ENCODE measurements around the gene SUMO4. TPM values are rescaled to one million over a fixed set of nuclear protein-coding genes. Genes with fewer than 3 reads are reported as not detected.

SUMO4 gene
- total RNA-seq = 19.4 TPM

DNA sequence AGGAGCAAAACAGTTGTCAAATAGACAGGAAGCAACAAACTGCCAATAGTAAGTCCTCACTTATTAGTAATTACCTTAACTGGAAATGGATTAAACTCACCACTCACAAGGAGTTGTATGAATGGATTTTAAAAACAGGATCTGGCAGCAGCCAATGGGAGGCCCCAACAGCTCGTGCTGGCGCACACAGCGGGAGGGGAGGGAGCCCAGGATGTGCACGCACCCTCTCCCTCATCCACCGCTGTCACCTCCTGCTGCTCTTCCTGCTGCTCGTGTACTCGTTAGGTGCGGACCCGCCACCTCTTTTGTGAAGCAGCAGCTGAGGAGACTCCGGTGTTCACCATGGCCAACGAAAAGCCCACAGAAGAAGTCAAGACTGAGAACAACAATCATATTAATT is at the start of gene SUMO4:
TSS of gene SUMO4 (plus strand) at position 213 of the 400 bp plus-strand sequence. CDS start at position 343, 130 bp downstream.

Other genes with a start within 250 kb of the SUMO4 start
- 57.9 TPM for gene TAB2, start 82.5 kb upstream of the SUMO4 start, total RNA-seq
- 0.31 TPM for gene ZC3H12D, start 84.8 kb downstream of the SUMO4 start, total RNA-seq
- gene PPIL4, start 145.8 kb downstream of the SUMO4 start, total RNA-seq = 44.8 TPM
- gene GINM1, start 166.1 kb downstream of the SUMO4 start, total RNA-seq = 20.7 TPM
- 27.5 TPM for gene KATNA1, start 248.5 kb downstream of the SUMO4 start, total RNA-seq

Measured in parietal lobe (tissue), 1 donor.